Adrenal gland (tissue), 12 donors: ENCODE data around the gene RTN4IP1. TPM values are rescaled to one million over a fixed set of nuclear protein-coding genes. Genes with fewer than 3 reads are reported as not detected.

Source experiments
- DNase-seq, 7 donors: peaks; one replicate each; pipeline ENCODE4 v3.0.0-alpha.2; 2019 to 2020
- H3K27ac ChIP-seq, 5 donors: fragments of 200-600 bp; sonication (generic) in 4 of 5; 1 replicate in 3 of 5; 2 replicates in 2 of 5; pipeline versions ENCODE4 v1.5.1 to v1.8.0; 2016 to 2020; ENCODE audit warnings: mild to moderate bottlenecking in 1 of 5
- H3K27me3 ChIP-seq: fragments of 200-600 bp; 2 replicates; pipeline ENCODE4 v1.8.0; 2021
- H3K36me3 ChIP-seq, 2 donors: fragments of 200-600 bp; replicated peaks in 1 of 2; 1 replicate in 1 of 2; 2 replicates in 1 of 2; pipeline versions ENCODE4 v1.5.1 to v1.8.0; 2018 to 2022
- H3K4me1 ChIP-seq, 2 donors: fragments of 200-600 bp; replicated peaks in 1 of 2; 1 replicate in 1 of 2; 2 replicates in 1 of 2; pipeline versions ENCODE4 v1.5.1 to v1.8.0; 2018 to 2021
- H3K4me3 ChIP-seq, 4 donors: fragments of 200-600 bp; sonication (generic) in 3 of 4; one replicate each; pipeline ENCODE4 v1.5.1; 2016 to 2018
- H3K9me3 ChIP-seq, 3 donors: fragments of 200-600 bp; sonication (generic) in 1 of 3; replicated peaks in 1 of 3; 1 replicate in 2 of 3; 2 replicates in 1 of 3; pipeline versions ENCODE4 v1.5.1 to v1.8.0; 2016 to 2021
- POLR2A ChIP-seq, 2 donors: fragments of 450-650 bp; IDR thresholded peaks; one replicate each; pipeline ENCODE4 v1.6.1; 2017; ENCODE audit warnings: antibody characterized with exemption in 2 of 2, mild to moderate bottlenecking in 2 of 2, moderate library complexity in 1 of 2
- WGBS, 4 donors: extraction: QIAGEN DNeasy Blood & Tissue Kit in 2 of 4; methylation state at CpG; one replicate each; pipeline versions ENCODE4 v1.1.5 to v1.1.7; 2013 to 2017; 5-methylcytosine and 5-hydroxymethylcytosine counted together
- intact Hi-C, 2 donors: fragments of 100-400 bp; cut with DNase I; formaldehyde crosslinking; loops; one replicate each; pipeline versions ENCODE4 v1.14.1 to v1.15.0; 2022 to 2023
- polyA plus RNA-seq, 3 donors: library from polyadenylated mRNA; stranded (reverse); fragments of 200-250 nt in 2 of 3; fragments of 350-450 nt in 1 of 3; fragmentation: Illumina TruSeq in 1 of 3; extraction: RNeasy Lipid Tissue Mini Kit (QIAGEN cat#74804) in 1 of 3; gene quantifications; one replicate each; pipeline ENCODE4 v1.2.3, GENCODE V29; 2013 to 2014
- total RNA-seq, 9 donors: library from RNA; depleted of rRNA in 4 of 9; stranded (reverse); fragments of >200 nt in 4 of 9; fragments of 120-200 nt in 1 of 9; fragmentation: NEBNext Ultra II Directional in 1 of 9; extraction: Animal tissue kit (Norgen Biotek cat#: 25700) in 1 of 9; gene quantifications; one replicate each; pipeline versions ENCODE4 v1.1.0 to v1.2.4, GENCODE V29; 2013 to 2023
- TF ChIP-seq, protein P1 (sequence below), 6 experiments: fragments of 450-650 bp in 4 of 6; fragments of 200-600 bp in 2 of 6; sonication (generic) in 1 of 6; IDR thresholded peaks; 1 replicate in 5 of 6; 2 replicates in 1 of 6; pipeline versions ENCODE4 v1.5.1 to v1.8.0; 2016 to 2021; ENCODE audit warnings: antibody characterized with exemption in 6 of 6, mild to moderate bottlenecking in 2 of 6, moderate library complexity in 1 of 6
- donor health status: healthy with polysubstance abuse.
- donor health status: Bipolar disorder and iron deficiency.
- donor health status: DM: yes; HTN: yes; CAD: no.
- donor health status: DM: no; HTN: no; CAD: no.
- donor health status: DM: no; HTN: no; CAD: no.
- donor health status: DM: yes; HTN: yes; CAD: no.

Gene RTN4IP1
- total and polyA plus RNA-seq, 12 donors: 1.6 to 22.1 (median 7.5) TPM

DNA sequence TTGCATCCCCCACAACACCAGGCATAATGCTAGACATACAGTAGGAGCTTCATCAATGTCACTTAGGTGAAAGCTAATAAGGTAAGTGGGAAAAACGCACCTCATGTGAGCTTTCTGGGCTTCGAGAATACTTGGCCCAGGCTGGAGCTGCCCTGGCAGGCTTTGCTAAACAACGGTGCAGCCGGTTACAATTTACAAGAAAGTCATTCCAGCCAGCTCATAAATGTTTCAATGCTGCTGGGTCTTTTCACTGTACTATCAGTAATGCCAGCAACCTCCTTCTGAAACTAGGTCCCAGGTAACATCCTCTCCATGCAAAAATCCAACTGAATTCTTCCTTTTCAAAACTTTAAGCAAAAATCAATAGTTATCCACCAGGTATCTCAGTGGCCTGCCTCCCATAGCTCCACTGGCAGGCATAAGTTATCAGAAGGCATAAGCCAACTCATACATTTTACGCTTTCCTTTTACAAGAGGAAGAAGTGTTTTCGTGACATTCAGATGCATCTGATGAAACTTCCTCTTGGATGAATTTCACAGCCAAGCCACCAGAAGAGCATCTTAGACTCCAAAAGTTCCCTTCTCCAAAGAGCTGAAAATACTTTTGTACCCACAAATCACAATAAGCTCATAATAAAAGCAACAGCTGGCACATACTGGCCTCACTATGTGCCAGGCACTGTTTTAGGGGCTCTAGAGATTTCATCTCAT lies 56.3 kb downstream of the RTN4IP1 start:
- intact Hi-C loops: no loop called here
- H3K9me3 ChIP-seq: no peaks in the 10 kb centered on the region
- TF ChIP-seq POLR2A (IDR thresholded peaks at IDR 0.05): no peak
- TF ChIP-seq, protein P1, sequence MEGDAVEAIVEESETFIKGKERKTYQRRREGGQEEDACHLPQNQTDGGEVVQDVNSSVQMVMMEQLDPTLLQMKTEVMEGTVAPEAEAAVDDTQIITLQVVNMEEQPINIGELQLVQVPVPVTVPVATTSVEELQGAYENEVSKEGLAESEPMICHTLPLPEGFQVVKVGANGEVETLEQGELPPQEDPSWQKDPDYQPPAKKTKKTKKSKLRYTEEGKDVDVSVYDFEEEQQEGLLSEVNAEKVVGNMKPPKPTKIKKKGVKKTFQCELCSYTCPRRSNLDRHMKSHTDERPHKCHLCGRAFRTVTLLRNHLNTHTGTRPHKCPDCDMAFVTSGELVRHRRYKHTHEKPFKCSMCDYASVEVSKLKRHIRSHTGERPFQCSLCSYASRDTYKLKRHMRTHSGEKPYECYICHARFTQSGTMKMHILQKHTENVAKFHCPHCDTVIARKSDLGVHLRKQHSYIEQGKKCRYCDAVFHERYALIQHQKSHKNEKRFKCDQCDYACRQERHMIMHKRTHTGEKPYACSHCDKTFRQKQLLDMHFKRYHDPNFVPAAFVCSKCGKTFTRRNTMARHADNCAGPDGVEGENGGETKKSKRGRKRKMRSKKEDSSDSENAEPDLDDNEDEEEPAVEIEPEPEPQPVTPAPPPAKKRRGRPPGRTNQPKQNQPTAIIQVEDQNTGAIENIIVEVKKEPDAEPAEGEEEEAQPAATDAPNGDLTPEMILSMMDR (IDR thresholded peaks at IDR 0.05): no peak
- DNase-seq: no peak
- H3K4me3 ChIP-seq: no peak overlapping the region
- H3K4me1 ChIP-seq: peaks cover 0 to 11% of the 10 kb centered on the region in 2 donors
- no peaks in the 10 kb centered on the region for H3K36me3 ChIP-seq
- H3K27me3 ChIP-seq: no peaks in the 10 kb centered on the region
- 89 to 92% (median 90%) methylated on average over 6 of the region's 6 CpGs for WGBS, 4 donors
- H3K27ac ChIP-seq: no peak overlapping the region

DNA sequence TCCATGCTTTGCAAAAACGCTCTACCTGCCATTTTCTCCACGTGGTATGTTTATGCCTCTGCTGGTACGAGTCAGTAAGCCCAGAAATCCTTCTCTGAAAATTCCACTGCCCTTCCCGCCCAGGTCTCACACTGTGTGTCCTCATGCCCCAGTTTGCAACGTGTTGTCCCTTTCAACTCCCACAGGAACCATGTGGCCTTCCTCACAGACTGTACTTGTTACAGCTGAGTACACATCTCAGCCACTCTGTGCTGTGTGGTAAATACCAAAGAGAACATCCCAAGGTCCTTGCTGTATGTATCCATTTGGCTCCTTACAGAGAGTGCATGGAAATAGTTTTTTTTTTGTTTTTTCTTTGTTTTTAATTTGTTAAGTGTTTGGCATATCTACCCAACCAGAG lies 56.9 kb downstream of the RTN4IP1 start:
- WGBS, 4 donors: 74 to 88% (median 80%) methylated on average over 5 of the region's 5 CpGs
- TF ChIP-seq POLR2A (IDR thresholded peaks at IDR 0.05): no peak
- TF ChIP-seq, protein P1 (IDR thresholded peaks at IDR 0.05): no peak
- H3K36me3 ChIP-seq: no peaks in the 10 kb centered on the region
- H3K27me3 ChIP-seq: no peaks in the 10 kb centered on the region
- intact Hi-C loops: no loop called here
- H3K4me3 ChIP-seq: no peak overlapping the region
- no peaks in the 10 kb centered on the region for H3K9me3 ChIP-seq
- H3K4me1 ChIP-seq: peaks cover 0 to 11% of the 10 kb centered on the region in 2 donors
- DNase-seq: no peak
- no peak overlapping the region for H3K27ac ChIP-seq

DNA sequence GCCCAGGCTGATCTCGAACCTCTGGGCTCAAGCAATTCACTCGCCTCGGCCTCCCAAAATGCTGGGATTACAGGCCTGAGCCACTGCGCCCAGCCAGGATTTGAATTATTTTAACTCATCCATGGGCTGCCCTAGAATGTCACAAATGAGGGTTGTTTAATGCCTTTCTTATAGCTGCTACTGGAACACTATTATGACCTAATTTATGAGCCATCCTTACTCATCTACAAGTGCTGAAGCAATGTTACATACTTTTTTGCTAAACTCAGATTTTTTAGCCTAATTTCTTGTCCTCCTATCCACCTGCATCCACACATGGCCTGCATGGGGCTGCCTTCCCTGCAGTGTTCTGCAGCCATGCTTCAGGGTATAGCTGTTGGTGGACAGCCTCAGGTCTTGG lies 59.9 kb downstream of the RTN4IP1 start:
- peaks cover 0 to 3% of the 10 kb centered on the region in 2 donors for H3K4me1 ChIP-seq
- intact Hi-C loops: loop anchor here (5.0 to 10.0 kb wide), 2 partner anchors 127 to 235 kb away; no protein-coding TSS in a partner anchor
- no peaks in the 10 kb centered on the region for H3K9me3 ChIP-seq
- H3K27me3 ChIP-seq: no peaks in the 10 kb centered on the region
- no peak overlapping the region for H3K4me3 ChIP-seq
- TF ChIP-seq POLR2A (IDR thresholded peaks at IDR 0.05): no peak
- TF ChIP-seq, protein P1 (IDR thresholded peaks at IDR 0.05): no peak
- DNase-seq: no peak
- H3K36me3 ChIP-seq: no peaks in the 10 kb centered on the region
- no peak overlapping the region for H3K27ac ChIP-seq
- WGBS, 4 donors: 84 to 96% (median 87%) methylated on average over 4 of the region's 4 CpGs

DNA sequence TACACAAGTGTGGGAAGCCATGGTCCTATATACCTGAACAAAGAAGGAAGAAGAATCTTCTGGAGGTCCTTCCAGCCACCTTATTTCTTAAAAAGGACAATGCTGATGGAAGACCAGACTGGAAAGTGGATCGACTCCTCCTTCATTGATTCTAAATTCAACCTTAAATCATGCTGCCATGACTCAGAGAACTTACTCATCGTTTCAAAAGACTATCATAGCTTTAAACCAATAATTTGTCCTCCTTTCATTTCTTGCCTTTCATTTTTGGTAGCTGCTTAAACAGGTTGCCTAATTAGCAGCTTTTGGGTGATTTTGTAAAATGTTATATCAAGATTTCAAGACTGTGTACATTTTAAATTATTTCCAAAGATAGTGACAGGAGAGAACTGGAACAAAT lies 60.8 kb downstream of the RTN4IP1 start:
- TF ChIP-seq POLR2A (IDR thresholded peaks at IDR 0.05): no peak
- TF ChIP-seq, protein P1 (IDR thresholded peaks at IDR 0.05): no peak
- Histone ChIP-seq H3K27ac (no peak overlapping the region), H3K4me1 (no peaks in the 10 kb centered on the region), H3K4me3 (no peak overlapping the region), H3K36me3 (no peaks in the 10 kb centered on the region), H3K27me3 (no peaks in the 10 kb centered on the region), H3K9me3 (no peaks in the 10 kb centered on the region)
- intact Hi-C loops: loop anchor here (5.0 to 10.0 kb wide), 2 partner anchors 126 to 234 kb away; no protein-coding TSS in a partner anchor
- 38 to 49% (median 44%) methylated on average over 2 of the region's 2 CpGs for WGBS, 4 donors
- DNase-seq: no peak
